Epithelial cell of esophagus (primary cell): Measurements from ENCODE around the gene CENPS.

Experiments used
- DNase-seq: peaks from one replicate; pipeline ENCODE4 v3.0.0; 2010; ENCODE audit warnings: low read depth
- H3K4me3 ChIP-seq: 2 replicates; pipeline ENCODE4 v1.5.1; 2011; ENCODE audit warnings: mild to moderate bottlenecking, low read length, control low read depth
- CTCF ChIP-seq: IDR thresholded peaks from 2 replicates; pipeline ENCODE4 v1.5.1; 2011; ENCODE audit warnings: low read depth, mild to moderate bottlenecking, low read length, control low read depth, inconsistent platforms; ENCODE audit not compliant: insufficient read depth; ENCODE audit errors: missing control alignments

CENPS gene

GRCh38 chr1:10430216-10431069 lies at the start of gene CENPS:
Gene CENPS, plus strand, starts transcription at chr1:10430433. Its CDS starts 85 bp downstream, at chr1:10430518.
- H3K4me3 ChIP-seq, result peak within 1 kb of the TSS; percentile 79
- TF ChIP-seq CTCF, result peak; percentile 59
- DNase-seq, result peak; percentile 84

- no peak overlapping the region for H3K4me3 ChIP-seq
- DNase-seq, result peak; percentile 81
- no peak for TF ChIP-seq CTCF
These were observed 49.5 kb upstream of the CENPS start for GRCh38 chr1:10380594-10381275.

- TF ChIP-seq CTCF, result no peak
- DNase-seq, result no peak
- no peak overlapping the region for H3K4me3 ChIP-seq
These were observed 46.6 kb upstream of the CENPS start for GRCh38 chr1:10383630-10384029.

GRCh38 chr1:10384219-10384618 lies 46.0 kb upstream of the CENPS start:
- DNase-seq, result no peak
- no peak for TF ChIP-seq CTCF
- H3K4me3 ChIP-seq, result no peak overlapping the region

- TF ChIP-seq CTCF, result no peak
- peak overlapping the region; percentile 28 for H3K4me3 ChIP-seq
- DNase-seq, result no peak
These were observed 43.2 kb upstream of the CENPS start for GRCh38 chr1:10386761-10387676.

- DNase-seq, result peak; percentile 80
- TF ChIP-seq CTCF, result no peak
- peak overlapping the region; percentile 28 for H3K4me3 ChIP-seq
These were observed 42.4 kb upstream of the CENPS start for GRCh38 chr1:10387677-10388386.
